Epidermal melanocyte (primary cell): ENCODE results near the gene NRG4.
"Not testable (repeated sequence)": the region's sequence is repeated elsewhere in the genome, so short reads cannot be mapped to it uniquely, and the experiment has no call there.

Experiments used
- DNase-seq: peaks from one replicate; pipeline ENCODE4 v3.0.0; 2011; ENCODE audit warnings: low spot score; ENCODE audit not compliant: insufficient read length

NRG4 gene

GRCh38 chr15:75927601-75928000, 84.6 kb downstream of the NRG4 start:
- no peak for DNase-seq

DNA sequence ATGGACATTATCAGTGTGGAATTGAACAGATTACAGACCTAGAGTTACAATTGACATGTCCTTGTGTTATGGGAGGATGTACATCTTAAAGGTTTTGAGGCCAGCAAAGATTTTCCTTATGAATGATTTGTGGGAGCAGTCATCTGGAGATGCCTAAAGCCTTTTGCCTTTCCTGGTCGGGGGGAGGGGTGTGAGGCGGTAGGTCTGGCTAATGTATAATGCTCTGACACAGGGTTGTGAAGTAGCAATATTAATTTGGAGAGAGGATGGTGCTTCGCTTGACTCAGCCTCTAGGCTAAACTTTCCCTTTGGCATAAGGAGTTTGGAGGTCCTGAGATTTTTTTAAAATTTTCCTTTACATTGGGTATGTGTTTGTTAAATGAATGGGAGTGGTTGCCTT, 85.3 kb downstream of the NRG4 start:
- DNase-seq, result no peak

DNA sequence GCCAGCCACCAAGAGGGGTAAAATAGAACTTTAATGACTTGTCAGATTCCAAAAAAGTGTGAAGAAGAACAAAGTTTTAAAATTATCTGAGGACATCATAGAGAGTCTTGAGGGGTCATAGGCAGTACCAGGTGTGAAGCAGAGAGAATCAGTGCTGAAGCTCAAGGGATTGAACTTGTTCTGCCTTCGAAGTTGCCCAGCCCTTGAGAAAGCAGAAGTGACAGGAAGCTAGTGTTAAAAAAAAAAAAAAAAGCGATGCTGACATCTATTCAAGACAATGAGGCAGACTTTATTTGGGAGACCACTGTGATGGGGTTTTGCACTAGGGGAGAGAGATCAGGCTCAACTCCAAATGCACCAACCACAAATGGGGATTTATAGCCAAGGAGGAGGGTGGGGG, 86.8 kb downstream of the NRG4 start:
- DNase-seq, result no peak

- no peak for DNase-seq
Observed at GRCh38 chr15:75924576-75924975, 87.6 kb downstream of the NRG4 start.

DNA sequence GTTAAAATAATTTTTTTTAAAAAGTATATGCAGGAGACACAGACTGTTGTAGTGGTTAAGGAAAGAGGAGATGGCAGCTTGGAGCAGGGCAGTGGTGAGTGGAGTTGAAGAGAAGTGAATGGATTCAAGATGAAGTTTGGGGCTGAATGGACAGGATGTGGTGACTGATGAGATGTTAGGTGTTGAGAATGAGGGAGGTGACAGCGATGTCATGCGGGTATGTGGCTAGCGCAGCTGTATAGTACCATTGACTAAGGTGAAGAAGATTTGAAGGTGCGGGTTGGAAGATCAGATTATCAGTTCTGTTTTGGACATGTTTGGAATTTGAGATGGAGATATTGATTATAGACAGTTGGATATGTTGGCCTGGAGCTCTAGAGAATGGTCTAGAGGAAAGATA, 88.5 kb downstream of the NRG4 start:
- DNase-seq, result no peak

- DNase-seq, result no peak
Observed at GRCh38 chr15:75921732-75922703, 90.2 kb downstream of the NRG4 start.

GRCh38 chr15:75920079-75920478, 92.1 kb downstream of the NRG4 start:
- DNase-seq, result no peak

DNA sequence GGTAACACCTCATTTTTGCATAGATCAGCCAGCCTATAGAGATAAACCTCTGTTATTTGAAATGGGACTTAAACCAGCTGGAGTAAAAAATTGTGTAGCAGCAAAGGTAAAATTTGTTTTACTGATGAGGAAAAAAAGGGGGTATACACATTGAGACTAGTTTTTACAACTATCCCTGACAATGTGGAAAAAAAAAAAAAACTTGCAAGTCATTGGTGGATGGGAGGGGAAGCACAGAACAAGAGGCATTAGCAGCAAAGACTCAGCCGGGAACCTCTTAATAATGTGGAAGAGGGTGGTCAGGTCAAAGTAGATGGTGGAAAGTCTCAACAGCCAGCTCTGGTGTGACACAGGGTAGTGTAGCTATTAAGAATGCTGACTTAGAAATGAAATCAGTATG, 94.1 kb downstream of the NRG4 start:
- DNase-seq, result no peak

GRCh38 chr15:75916978-75917377, 95.2 kb downstream of the NRG4 start:
- DNase-seq, result no peak

GRCh38 chr15:75910355-75910754, 101.9 kb downstream of the NRG4 start:
- DNase-seq, result not testable (repeated sequence)

DNA sequence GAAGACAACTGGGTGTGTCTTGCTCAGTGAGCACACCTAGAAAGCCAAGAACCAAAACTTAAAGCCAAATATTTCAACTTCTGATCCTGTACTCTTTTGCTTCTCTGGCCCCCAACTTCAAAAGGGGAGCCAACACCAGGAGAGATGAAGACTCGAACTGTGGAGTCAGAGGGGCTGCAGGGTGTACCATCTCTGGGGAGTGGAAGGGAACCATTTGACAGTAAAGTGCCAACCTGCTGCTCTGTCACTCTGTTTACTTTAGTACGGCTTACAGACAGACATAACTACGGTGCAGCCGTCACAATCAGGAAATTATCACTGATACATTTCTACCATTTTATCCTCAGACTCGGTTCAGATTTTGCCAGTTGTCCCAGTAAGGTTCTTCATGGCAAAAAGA, 107.0 kb downstream of the NRG4 start:
- no peak for DNase-seq

- DNase-seq, result peak; percentile 60
Observed at GRCh38 chr15:75903331-75904239, 108.6 kb downstream of the NRG4 start, which contains the start of gene FBXO22. TSS of gene FBXO22 (plus strand) at chr15:75903878. CDS start at chr15:75903964, 86 bp downstream.

DNA sequence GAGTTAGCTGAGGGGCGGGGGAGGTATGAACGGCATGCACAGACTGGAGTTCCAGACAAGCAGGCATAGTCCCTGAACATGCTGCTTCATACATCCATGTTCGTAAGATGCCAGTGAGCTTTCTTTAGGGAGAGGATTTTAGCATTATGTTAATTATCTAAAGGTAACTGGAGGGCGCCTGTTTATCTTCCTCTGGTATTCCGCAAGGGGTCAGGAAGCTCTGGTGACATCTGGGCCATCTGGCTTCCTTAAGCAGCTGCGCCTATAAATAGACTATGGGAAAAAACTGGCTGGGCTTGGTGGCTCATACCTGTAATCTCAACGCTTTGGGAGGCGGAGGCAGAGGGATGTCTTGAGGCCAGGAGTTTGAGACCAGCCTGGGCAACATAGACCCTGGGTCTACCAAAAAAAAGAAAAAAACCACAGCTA, 110.1 kb downstream of the NRG4 start:
- DNase-seq, result no peak

GRCh38 chr15:75900577-75900976, 111.6 kb downstream of the NRG4 start:
- no peak for DNase-seq

- DNase-seq, result no peak
Observed at GRCh38 chr15:75895731-75896130, 116.5 kb downstream of the NRG4 start.

- DNase-seq, result no peak
Observed at GRCh38 chr15:75891895-75892294, 120.3 kb downstream of the NRG4 start.
